ENCODE data around the gene TTC21A. TPM values are rescaled to one million over a fixed set of nuclear protein-coding genes. Genes with fewer than 3 reads are reported as not detected.

The TTC21A gene
- total RNA-seq, 1 donor, result 5.6 TPM

DNA sequence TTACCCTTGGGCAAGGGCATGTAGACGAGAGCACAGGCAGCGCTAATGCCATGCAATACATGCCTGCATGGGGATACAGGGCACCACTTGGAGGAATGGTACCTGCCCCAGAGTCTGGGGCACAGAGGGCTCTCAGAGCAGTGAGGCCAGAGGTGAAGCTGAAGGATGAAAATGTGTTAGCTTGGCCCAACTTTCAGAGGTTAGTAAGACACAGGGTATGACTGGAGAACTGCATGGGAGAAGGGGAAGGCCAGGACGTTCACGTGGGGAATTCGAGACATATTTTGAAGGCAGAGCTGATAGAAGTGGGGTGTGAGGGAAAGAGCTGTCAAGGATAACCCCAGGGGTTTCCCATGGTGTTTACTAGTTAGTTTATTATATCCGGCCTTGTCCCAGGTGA, 26.3 kb downstream of the TTC21A start:
- H3K4me1 ChIP-seq (ENCODE audit: insufficient read depth, low read length), result no peaks in the 10 kb centered on the region
- H3K9me3 ChIP-seq (ENCODE audit: low read depth, low read length), result no peaks in the 10 kb centered on the region
- no peak overlapping the region for H3K4me3 ChIP-seq (ENCODE audit: low read length)
- no peaks in the 10 kb centered on the region for H3K27me3 ChIP-seq (ENCODE audit: insufficient read depth, low read length)

DNA sequence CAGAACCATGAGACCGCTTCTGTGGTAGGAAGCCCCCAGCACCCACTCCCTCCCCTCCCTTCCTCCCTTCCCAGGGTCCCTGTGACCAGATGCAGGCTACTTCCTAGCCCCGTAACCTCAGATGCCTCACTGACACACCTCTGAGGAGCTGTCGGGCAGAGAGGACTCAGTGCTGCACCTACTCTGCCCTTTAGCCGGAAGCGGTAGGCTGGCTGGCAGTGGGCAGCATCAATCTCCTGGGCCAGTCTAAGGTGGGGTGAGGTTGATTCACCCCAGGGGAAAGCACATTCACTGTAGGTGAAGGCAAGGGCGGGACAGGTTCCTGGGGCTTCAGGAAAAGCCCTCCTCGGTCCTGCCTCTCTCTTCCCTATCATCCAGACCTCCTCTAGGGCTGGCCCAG, 26.8 kb downstream of the TTC21A start:
- Histone ChIP-seq H3K9me3 (ENCODE audit: low read depth, low read length) (no peaks in the 10 kb centered on the region), H3K4me1 (ENCODE audit: insufficient read depth, low read length) (no peaks in the 10 kb centered on the region), H3K4me3 (ENCODE audit: low read length) (no peak overlapping the region), H3K27me3 (ENCODE audit: insufficient read depth, low read length) (no peaks in the 10 kb centered on the region)

DNA sequence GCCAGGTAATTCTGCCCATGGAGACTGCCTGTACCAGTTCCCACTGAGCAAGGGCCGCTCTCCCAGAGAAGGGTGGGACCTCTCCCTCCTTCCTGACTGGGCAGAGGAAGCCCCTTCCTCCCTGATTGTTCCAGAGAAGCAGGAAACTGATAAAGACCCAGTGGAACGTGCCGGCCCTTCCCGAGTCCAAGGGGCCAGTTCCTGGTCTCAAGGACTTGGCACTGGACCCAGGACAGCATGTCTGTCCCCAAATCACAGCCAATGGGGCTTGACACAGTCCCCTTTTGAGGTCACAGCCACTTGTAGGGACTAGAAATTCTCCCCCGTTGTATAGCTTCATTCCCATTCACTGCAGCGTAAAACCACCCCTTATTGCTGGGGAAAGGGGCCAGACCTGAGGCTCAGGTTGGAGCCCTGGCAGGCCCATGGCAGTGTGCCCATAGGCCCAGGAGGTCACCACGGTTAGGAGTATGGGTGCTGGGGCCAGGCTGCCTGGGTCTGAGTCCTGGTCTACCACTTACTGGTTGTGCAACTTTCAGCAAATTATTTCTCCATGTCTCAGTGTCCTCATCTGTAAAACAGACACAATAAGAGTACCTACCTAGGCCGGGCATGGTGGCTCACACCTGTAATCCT, 27.8 kb downstream of the TTC21A start:
- H3K4me1 ChIP-seq (ENCODE audit: insufficient read depth, low read length), result peaks cover under 1% of the 10 kb centered on the region
- H3K9me3 ChIP-seq (ENCODE audit: low read depth, low read length), result no peaks in the 10 kb centered on the region
- H3K4me3 ChIP-seq (ENCODE audit: low read length), result no peak overlapping the region
- H3K27me3 ChIP-seq (ENCODE audit: insufficient read depth, low read length), result no peaks in the 10 kb centered on the region

DNA sequence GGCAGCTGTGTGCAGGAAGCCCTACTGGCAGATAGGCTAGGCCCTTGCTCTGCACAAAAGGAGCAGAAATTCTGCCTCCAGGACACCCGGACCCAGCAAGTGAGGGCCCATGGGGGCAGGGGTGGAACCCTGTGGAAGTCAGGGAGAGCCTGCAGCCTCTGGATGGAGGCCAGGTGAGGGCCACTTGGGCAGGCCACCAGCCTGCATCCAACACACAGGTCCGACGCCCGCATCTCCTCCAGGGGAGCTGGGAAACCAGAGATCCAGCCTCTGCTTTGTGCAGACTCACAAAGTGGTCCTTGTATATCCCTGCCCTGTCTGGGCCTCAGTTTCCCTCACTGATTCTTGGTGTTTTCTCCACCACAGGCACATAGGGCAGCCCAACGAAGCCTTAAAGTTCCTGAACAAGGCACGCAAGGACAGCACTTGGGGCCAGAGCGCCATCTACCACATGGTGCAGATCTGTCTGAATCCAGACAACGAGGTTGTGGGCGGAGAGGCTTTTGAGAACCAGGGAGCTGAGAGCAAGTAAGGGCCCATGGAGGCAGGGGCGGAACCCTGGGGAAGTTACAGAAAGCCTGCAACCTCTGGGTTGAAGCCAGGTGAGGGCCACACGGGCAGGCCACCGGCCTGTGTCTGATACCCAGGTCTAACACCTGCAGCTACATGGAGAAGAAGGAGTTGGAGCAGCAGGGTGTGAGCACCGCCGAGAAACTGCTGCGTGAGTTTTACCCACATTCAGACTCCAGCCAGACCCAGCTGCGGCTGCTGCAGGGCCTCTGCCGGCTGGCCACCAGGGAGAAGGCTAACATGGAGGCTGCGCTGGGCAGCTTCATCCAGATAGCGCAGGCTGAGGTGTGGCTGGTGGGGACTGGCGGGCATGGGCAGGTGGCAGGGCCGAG, 29.3 kb downstream of the TTC21A start:
- H3K4me3 ChIP-seq (ENCODE audit: low read length), result no peak overlapping the region
- peaks cover 15% of the 10 kb centered on the region for H3K4me1 ChIP-seq (ENCODE audit: insufficient read depth, low read length)
- H3K27me3 ChIP-seq (ENCODE audit: insufficient read depth, low read length), result no peaks in the 10 kb centered on the region
- H3K9me3 ChIP-seq (ENCODE audit: low read depth, low read length), result no peaks in the 10 kb centered on the region

DNA sequence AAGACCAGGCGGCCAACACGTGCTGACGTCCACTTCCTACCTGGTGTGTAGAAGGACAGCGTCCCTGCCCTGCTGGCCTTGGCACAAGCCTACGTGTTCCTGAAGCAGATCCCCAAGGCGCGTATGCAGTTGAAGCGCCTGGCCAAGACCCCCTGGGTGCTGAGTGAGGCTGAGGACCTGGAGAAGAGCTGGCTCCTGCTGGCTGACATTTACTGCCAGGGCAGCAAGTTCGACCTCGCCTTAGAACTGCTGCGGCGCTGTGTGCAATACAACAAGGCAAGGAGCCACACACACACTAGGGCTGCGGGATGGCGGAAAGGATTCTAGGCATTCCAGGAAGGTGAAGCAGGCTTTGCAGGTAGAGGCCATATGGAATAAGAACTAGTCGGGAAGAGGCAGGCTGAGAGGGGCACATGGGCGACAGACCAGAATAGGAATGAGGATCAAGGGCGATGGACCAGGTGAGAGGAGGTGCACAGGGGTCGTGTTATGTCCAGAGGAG, 30.0 kb downstream of the TTC21A start:
- H3K9me3 ChIP-seq (ENCODE audit: low read depth, low read length), result no peaks in the 10 kb centered on the region
- no peaks in the 10 kb centered on the region for H3K27me3 ChIP-seq (ENCODE audit: insufficient read depth, low read length)
- peaks cover 23% of the 10 kb centered on the region for H3K4me1 ChIP-seq (ENCODE audit: insufficient read depth, low read length)
- no peak overlapping the region for H3K4me3 ChIP-seq (ENCODE audit: low read length)

DNA sequence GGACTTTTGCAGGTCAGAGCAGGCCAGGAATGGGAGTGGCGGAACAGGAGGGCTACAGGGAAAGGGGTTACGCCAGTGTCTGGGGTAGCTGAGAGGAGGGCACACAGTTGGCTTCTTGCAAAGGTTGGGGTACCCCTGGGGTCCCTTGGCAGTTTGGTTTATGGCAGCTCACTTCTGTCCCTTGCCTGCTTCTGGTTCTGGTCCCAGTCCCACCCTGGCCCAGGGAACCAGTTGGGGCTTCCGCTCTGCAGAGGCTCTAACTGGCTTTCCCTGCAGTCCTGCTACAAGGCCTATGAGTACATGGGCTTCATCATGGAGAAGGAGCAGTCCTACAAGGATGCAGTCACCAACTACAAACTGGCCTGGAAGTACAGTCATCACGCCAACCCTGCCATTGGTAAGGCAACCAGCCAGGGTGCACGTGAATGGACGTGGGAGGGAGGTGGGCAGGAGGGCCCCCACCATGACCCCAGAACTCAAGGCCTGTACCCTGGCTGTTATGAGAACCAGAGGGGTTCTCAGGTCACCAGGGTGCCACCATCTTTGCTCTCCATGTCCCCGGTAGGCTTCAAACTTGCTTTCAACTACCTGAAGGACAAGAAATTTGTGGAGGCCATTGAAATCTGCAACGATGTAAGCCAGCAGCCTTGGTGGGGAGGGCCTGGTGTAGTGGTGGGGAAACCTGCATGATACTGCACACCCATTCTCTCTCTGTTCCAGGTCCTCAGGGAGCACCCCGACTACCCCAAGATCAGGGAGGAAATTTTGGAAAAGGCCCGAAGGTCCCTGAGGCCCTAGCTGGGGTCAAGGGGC, 30.7 kb downstream of the TTC21A start:
- Histone ChIP-seq H3K4me1 (ENCODE audit: insufficient read depth, low read length) (peaks cover 29% of the 10 kb centered on the region), H3K27me3 (ENCODE audit: insufficient read depth, low read length) (no peaks in the 10 kb centered on the region), H3K9me3 (ENCODE audit: low read depth, low read length) (no peaks in the 10 kb centered on the region), H3K4me3 (ENCODE audit: low read length) (no peak overlapping the region)

GRCh38 chr3:39138804-39139415, 31.4 kb downstream of the TTC21A start:
- Histone ChIP-seq H3K4me1 (ENCODE audit: insufficient read depth, low read length) (peaks cover 29% of the 10 kb centered on the region), H3K4me3 (ENCODE audit: low read length) (no peak overlapping the region), H3K27me3 (ENCODE audit: insufficient read depth, low read length) (no peaks in the 10 kb centered on the region), H3K9me3 (ENCODE audit: low read depth, low read length) (no peaks in the 10 kb centered on the region)

DNA sequence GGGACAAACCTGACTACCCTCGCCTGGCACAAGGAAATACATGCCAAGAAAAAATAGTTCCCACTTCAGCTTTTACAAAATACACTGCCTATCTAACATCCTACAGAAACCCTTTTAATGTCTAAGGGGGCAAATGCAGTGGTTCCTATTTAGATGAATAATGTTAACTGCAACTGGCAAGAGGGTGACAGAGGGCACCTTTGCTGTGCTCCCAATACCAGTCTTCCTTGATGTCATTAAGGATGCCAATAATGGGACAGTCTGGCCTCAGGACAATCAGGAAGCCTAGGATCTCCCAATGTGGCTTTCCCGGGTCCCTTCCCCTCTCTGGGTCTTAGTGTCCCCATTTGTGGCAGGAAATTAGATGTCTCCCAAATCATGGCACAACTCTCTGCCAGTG, 32.0 kb downstream of the TTC21A start:
- Histone ChIP-seq H3K4me3 (ENCODE audit: low read length) (no peak overlapping the region), H3K27me3 (ENCODE audit: insufficient read depth, low read length) (no peaks in the 10 kb centered on the region), H3K9me3 (ENCODE audit: low read depth, low read length) (no peaks in the 10 kb centered on the region), H3K4me1 (ENCODE audit: insufficient read depth, low read length) (peaks cover 29% of the 10 kb centered on the region)

DNA sequence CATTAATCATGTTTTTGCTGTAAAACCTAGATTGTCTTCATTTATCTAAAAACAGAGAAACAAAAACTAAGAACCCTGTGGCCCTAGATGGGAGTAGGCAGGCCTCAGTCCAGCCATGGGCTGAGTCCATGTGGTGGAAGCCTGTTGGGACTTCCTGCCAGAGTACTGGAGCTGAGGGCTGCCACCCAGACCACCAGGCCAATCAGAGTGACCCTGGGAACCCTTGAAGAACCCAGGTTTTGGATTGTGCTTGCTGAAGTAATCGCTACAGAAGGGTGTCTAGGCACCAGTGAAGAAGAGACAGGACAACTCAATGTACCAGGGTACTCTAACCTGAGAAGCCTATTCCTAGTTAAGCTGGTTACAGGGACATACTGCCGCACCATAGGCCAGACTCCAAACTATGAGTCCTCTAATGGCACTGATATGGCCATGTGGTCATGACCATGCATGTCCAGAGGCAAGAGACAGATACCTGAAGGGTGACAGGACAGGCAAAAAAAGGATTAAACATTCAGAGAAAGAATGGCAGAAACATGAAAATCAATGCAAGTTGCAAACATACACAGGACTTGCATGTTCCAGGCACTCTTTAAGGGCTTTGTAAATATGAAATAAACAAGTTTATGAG, 33.0 kb downstream of the TTC21A start:
- Histone ChIP-seq H3K27me3 (ENCODE audit: insufficient read depth, low read length) (no peaks in the 10 kb centered on the region), H3K9me3 (ENCODE audit: low read depth, low read length) (no peaks in the 10 kb centered on the region), H3K4me3 (ENCODE audit: low read length) (no peak overlapping the region), H3K4me1 (ENCODE audit: insufficient read depth, low read length) (peaks cover 29% of the 10 kb centered on the region)

- Histone ChIP-seq H3K4me3 (ENCODE audit: low read length) (no peak overlapping the region), H3K4me1 (ENCODE audit: insufficient read depth, low read length) (peaks cover 36% of the 10 kb centered on the region), H3K9me3 (ENCODE audit: low read depth, low read length) (no peaks in the 10 kb centered on the region), H3K27me3 (ENCODE audit: insufficient read depth, low read length) (no peaks in the 10 kb centered on the region)
Measured at GRCh38 chr3:39141171-39141995, 33.9 kb downstream of the TTC21A start.

DNA sequence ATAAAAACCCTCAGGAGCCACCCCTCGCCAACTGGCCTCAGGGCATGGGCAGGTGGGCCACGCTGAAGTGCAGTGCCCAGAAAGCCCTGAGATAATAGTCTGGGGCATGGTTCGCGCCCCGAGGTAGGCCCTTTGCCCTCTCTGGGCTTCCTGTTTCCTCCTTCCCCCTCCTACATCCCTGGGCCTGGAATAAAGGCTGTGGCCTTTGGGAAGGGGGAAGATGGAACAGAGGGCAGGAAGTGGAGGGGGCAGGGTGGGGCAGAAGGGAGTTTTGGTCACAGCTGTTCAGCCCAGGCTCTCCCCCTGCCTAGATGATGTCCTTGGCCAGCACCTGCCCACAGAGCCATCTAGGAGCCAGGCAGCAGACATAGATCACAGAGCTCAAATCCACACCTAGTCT, 34.6 kb downstream of the TTC21A start:
- H3K4me1 ChIP-seq (ENCODE audit: insufficient read depth, low read length), result peaks cover 43% of the 10 kb centered on the region
- no peak overlapping the region for H3K4me3 ChIP-seq (ENCODE audit: low read length)
- H3K9me3 ChIP-seq (ENCODE audit: low read depth, low read length), result no peaks in the 10 kb centered on the region
- no peaks in the 10 kb centered on the region for H3K27me3 ChIP-seq (ENCODE audit: insufficient read depth, low read length)

DNA sequence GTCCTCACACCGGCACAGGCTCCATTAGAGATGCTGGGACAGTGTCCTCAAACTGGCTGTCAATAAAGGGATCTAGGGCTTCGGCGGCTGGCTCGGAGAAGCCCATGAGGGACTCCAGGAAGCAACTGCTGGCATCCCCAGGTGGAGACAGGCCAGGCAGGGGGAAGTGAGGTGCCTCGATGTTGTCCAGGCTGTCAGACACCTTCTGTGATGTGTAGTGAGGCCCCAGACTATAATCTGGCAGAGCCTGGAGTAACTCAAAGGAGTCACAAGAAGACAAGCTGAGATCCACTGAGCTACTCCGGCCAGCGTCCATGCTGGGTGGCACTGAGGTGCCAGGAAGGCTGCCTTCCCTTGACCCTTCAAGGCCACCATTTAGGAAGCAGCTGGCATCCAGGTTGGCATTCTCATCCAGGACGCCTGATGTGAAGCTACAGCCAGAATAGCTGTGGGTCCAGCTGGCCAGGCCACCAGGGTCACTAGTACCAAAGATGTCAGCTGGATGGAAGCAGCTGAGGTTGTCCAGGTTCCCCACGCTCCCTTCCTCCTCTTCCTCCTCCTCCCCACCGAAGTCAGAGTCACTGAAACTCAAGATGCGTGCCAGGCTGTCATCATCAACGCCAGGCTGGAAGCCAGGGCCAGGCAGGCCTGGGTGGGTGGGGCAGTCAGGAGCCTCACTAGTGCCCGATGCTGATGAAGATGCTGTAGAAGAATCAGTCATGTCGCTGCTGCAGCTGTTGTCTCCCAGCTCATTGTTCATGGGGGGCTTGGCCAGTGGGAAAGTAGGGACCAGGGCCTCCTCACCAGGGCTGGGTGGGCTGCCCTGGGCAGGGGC, 35.8 kb downstream of the TTC21A start:
- H3K9me3 ChIP-seq (ENCODE audit: low read depth, low read length), result no peaks in the 10 kb centered on the region
- no peak overlapping the region for H3K4me3 ChIP-seq (ENCODE audit: low read length)
- no peaks in the 10 kb centered on the region for H3K27me3 ChIP-seq (ENCODE audit: insufficient read depth, low read length)
- H3K4me1 ChIP-seq (ENCODE audit: insufficient read depth, low read length), result peaks cover 55% of the 10 kb centered on the region

GRCh38 chr3:39144095-39144747, 36.7 kb downstream of the TTC21A start:
- H3K4me1 ChIP-seq (ENCODE audit: insufficient read depth, low read length), result peaks cover 65% of the 10 kb centered on the region
- H3K27me3 ChIP-seq (ENCODE audit: insufficient read depth, low read length), result no peaks in the 10 kb centered on the region
- no peaks in the 10 kb centered on the region for H3K9me3 ChIP-seq (ENCODE audit: low read depth, low read length)
- no peak overlapping the region for H3K4me3 ChIP-seq (ENCODE audit: low read length)
